Measurements from ENCODE around the gene TMBIM4. TPM values are rescaled to one million over a fixed set of nuclear protein-coding genes. Genes with fewer than 3 reads are reported as not detected.

TMBIM4 gene
- total RNA-seq, 2 experiments from 2014 or later: 19.2 to 57.0 TPM

DNA sequence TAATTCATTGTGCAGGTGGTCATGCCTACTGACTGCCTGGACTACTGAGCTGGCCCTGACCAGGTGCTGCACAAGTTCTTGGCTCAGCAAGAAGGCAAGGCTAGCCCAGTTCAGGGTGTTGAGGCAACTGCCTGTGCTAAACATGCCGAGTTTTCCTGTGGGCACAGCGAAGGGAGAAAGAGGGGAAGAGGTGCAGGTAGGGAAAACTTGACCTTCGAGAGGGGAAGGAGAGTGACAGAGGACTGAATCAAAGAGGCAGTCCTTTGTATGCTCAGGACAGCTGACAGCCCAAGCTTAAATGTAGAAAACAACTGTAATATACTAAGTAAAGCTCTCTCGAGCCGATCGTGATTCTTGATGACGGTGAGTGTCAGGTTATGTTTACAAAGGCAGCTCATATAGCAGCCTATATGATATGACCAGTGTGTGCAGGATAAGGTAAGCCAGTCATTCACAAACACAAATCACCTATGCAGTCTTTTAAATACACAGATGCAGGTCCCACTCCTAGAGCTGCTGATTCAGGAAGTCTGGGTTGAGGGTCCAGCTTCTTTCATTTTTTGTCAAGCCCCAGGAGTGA is 21.8 kb upstream of the TMBIM4 start:
- peaks cover 35% of the 10 kb centered on the region for H3K4me1 ChIP-seq (ENCODE audit: insufficient read depth, low read length, poor library complexity, severe bottlenecking)
- ChIA-PET CTCF (ENCODE audit: unreplicated experiment) (no interaction called here), POLR2A (interaction anchor here (0.6 to 1.4 kb wide), 2 partner anchors 43 to 110 kb away, joined by 3 to 4 read pairs; partner anchors contain the start of gene HELB)
- DNase-seq (ENCODE audit: low spot score): no peak
- no peaks in the 10 kb centered on the region for H4K20me1 ChIP-seq (ENCODE audit: insufficient read depth, low read length)
- TF ChIP-seq, protein P1, sequence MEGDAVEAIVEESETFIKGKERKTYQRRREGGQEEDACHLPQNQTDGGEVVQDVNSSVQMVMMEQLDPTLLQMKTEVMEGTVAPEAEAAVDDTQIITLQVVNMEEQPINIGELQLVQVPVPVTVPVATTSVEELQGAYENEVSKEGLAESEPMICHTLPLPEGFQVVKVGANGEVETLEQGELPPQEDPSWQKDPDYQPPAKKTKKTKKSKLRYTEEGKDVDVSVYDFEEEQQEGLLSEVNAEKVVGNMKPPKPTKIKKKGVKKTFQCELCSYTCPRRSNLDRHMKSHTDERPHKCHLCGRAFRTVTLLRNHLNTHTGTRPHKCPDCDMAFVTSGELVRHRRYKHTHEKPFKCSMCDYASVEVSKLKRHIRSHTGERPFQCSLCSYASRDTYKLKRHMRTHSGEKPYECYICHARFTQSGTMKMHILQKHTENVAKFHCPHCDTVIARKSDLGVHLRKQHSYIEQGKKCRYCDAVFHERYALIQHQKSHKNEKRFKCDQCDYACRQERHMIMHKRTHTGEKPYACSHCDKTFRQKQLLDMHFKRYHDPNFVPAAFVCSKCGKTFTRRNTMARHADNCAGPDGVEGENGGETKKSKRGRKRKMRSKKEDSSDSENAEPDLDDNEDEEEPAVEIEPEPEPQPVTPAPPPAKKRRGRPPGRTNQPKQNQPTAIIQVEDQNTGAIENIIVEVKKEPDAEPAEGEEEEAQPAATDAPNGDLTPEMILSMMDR (conservative IDR thresholded peaks at IDR 0.05; ENCODE audit: low read length): no peak
- TF ChIP-seq EZH2phosphoT487 (IDR thresholded peaks at IDR 0.05; ENCODE audit: borderline replicate concordance, low read depth, low read length): no peak
- H2AFZ ChIP-seq (ENCODE audit: low read length): no peak overlapping the region
- intact Hi-C loops (cut with micrococcal nuclease; ENCODE audit: unreplicated experiment): no loop called here
- H3K9me3 ChIP-seq (ENCODE audit: low read length): no peaks in the 10 kb centered on the region
- no peak overlapping the region for H3K4me3 ChIP-seq (ENCODE audit: low read depth, low read length, poor library complexity, severe bottlenecking)
- no peak overlapping the region for H3K4me2 ChIP-seq (ENCODE audit: low read length)
- H3K27ac ChIP-seq (ENCODE audit: low read depth, low read length, poor library complexity, severe bottlenecking): no peak overlapping the region
- BruUV-seq (replicated peaks): no TSS peak
- H3K36me3 ChIP-seq (ENCODE audit: insufficient read depth, low read length): no peaks in the 10 kb centered on the region
- no peaks in the 10 kb centered on the region for H3K9me2 ChIP-seq (ENCODE audit: insufficient read depth, low read length)
- no peaks in the 10 kb centered on the region for H3K79me2 ChIP-seq (ENCODE audit: insufficient read depth, low read depth, low read length)

DNA sequence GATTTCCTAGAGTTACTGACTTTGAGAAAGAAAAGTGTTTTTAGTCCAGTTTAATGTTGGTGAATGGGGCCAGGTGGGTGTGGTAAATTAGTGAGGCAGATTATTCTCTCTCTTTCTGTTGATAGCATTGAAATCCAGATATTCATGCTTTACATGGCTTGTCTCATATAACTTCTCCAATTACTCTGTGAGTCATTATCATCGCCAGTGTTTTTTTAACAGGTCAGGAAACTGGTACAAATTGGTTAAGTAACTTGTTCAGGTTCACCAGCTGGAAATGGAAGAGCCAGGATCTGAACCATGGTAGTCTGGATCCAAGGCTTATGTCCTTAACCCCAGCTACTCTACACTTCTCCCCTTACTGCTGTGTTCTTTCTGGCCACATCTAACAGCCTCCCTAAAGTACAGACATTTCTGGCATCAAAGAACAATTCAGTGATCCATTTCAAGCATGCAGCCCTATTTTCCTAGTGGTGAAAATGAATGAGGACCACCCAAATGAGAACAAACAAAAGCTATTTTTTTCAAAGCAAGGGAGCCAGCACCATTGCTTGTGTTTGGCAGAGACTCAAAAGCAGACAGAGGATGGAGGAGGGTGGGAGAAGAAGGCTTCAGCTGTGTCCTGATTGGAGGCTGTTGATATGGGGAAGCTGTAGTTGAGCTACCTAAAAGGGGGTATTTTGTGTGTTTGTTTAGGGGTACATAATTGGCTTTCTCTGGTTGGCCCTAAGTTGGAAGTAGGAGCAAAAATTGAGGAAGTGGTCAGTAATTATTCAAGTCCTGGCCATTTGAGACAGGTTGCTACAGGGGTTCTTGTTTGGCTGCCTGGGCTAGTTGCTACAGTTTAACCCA is 20.9 kb upstream of the TMBIM4 start:
- Histone ChIP-seq H3K27ac (ENCODE audit: low read depth, low read length, poor library complexity, severe bottlenecking) (no peak overlapping the region), H3K36me3 (ENCODE audit: insufficient read depth, low read length) (no peaks in the 10 kb centered on the region), H3K4me3 (ENCODE audit: low read depth, low read length, poor library complexity, severe bottlenecking) (no peak overlapping the region), H3K9me2 (ENCODE audit: insufficient read depth, low read length) (no peaks in the 10 kb centered on the region), H3K9me3 (ENCODE audit: low read length) (no peaks in the 10 kb centered on the region), H3K4me1 (ENCODE audit: insufficient read depth, low read length, poor library complexity, severe bottlenecking) (peaks cover 29% of the 10 kb centered on the region), H3K79me2 (ENCODE audit: insufficient read depth, low read depth, low read length) (no peaks in the 10 kb centered on the region), H4K20me1 (ENCODE audit: insufficient read depth, low read length) (no peaks in the 10 kb centered on the region), H2AFZ (ENCODE audit: low read length) (peak overlapping the region; percentile 1; the same call in 1 of the 2 replicates), H3K4me2 (ENCODE audit: low read length) (no peak overlapping the region)
- no peak for DNase-seq (ENCODE audit: low spot score)
- intact Hi-C loops (cut with micrococcal nuclease; ENCODE audit: unreplicated experiment): no loop called here
- no TSS peak for BruUV-seq (replicated peaks)
- POLR2A ChIA-PET: interaction anchor here (0.6 to 1.4 kb wide), 5 partner anchors 22 to 111 kb away, joined by 3 to 4 read pairs (median 4); partner anchors contain the start of gene HELB
- no peak for TF ChIP-seq EZH2phosphoT487 (IDR thresholded peaks at IDR 0.05; ENCODE audit: borderline replicate concordance, low read depth, low read length)
- TF ChIP-seq, protein P1 (conservative IDR thresholded peaks at IDR 0.05; ENCODE audit: low read length): no peak
- CTCF ChIA-PET (ENCODE audit: unreplicated experiment): no interaction called here
